HEK293 (cell line): ENCODE measurements around the gene INF2.
"Not testable (repeated sequence)": the region's sequence is repeated elsewhere in the genome, so short reads cannot be mapped to it uniquely, and the experiment has no call there.

ENCODE experiments used
- CTCF ChIA-PET: fragments of 350-600 bp; formaldehyde crosslinking; extraction: SDS; loops from one replicate; lab custom pipeline; 2021; ENCODE audit warnings: antibody characterized with exemption; lab: Yijun Ruan, JAX
- POLR2A ChIA-PET: fragments of 300-600 bp; formaldehyde crosslinking; extraction: SDS; loops from one replicate; lab custom pipeline; 2020; ENCODE audit warnings: antibody characterized with exemption, inconsistent platforms; lab: Yijun Ruan, JAX
- H3K27ac ChIP-seq: fragments of 200-500 bp; sonication (Bioruptor generic); 2 replicates; pipeline ENCODE4 v1.5.1; 2014; ENCODE audit warnings: low read depth, low read length, control low read depth, inconsistent platforms; ENCODE audit errors: extremely low read depth
- H3K36me3 ChIP-seq, 2 experiments: fragments of 200-500 bp in 1 of 2; sonication (Bioruptor generic) in 1 of 2; 1 replicate in 1 of 2; 2 replicates in 1 of 2; pipeline ENCODE4 v1.5.1; 2014 to 2017; ENCODE audit warnings: inconsistent platforms in 2 of 2, low read length in 2 of 2; ENCODE audit not compliant: control insufficient read depth in 2 of 2, insufficient read depth in 1 of 2
- H3K4me1 ChIP-seq: fragments of 200-500 bp; sonication (Bioruptor generic); 2 replicates; pipeline ENCODE4 v1.5.1; 2014; ENCODE audit warnings: mild to moderate bottlenecking, low read length, inconsistent platforms; ENCODE audit not compliant: control insufficient read depth, insufficient read depth
- H3K4me3 ChIP-seq: 2 replicates; pipeline ENCODE4 v1.5.1; 2011; ENCODE audit warnings: low read depth, mild to moderate bottlenecking, control low read depth, low read length, moderate library complexity
- H3K9me3 ChIP-seq: fragments of 200-500 bp; sonication (Bioruptor generic); 2 replicates; pipeline ENCODE4 v1.5.1; 2014; ENCODE audit warnings: low read depth, low read length, inconsistent platforms; ENCODE audit not compliant: control insufficient read depth, insufficient read depth
- EGR2 ChIP-seq: fragments of 450-650 bp; formaldehyde crosslinking; IDR thresholded peaks from 2 replicates; pipeline ENCODE4 v1.5.1; 2016; ENCODE audit warnings: low read depth, missing biosample characterization, missing genetic modification characterization
- RBAK ChIP-seq: fragments of 450-650 bp; formaldehyde crosslinking; IDR thresholded peaks from 2 replicates; pipeline ENCODE4 v1.5.1; 2016; ENCODE audit warnings: missing biosample characterization, missing genetic modification characterization
- SETDB1 ChIP-seq: IDR thresholded peaks from one replicate; pipeline ENCODE4 v1.6.1; 2017; ENCODE audit warnings: mild to moderate bottlenecking, low read length, moderate library complexity, mixed read lengths; ENCODE audit not compliant: insufficient read length
- TRIM28 ChIP-seq: IDR thresholded peaks from 2 replicates; pipeline ENCODE4 v1.6.1; 2011; ENCODE audit warnings: low read length, control low read depth, borderline replicate concordance
- ZBTB1 ChIP-seq: fragments of 450-650 bp; formaldehyde crosslinking; IDR thresholded peaks from 2 replicates; pipeline ENCODE4 v1.5.1; 2016; ENCODE audit warnings: missing biosample characterization, missing genetic modification characterization
- ZBTB48 ChIP-seq: fragments of 450-650 bp; formaldehyde crosslinking; IDR thresholded peaks from 2 replicates; pipeline ENCODE4 v1.5.1; 2016; ENCODE audit warnings: missing biosample characterization, missing genetic modification characterization
- ZFHX2 ChIP-seq: fragments of 450-650 bp; formaldehyde crosslinking; conservative IDR thresholded peaks from 2 replicates; pipeline ENCODE4 v1.5.1; 2016; ENCODE audit warnings: missing biosample characterization, missing genetic modification characterization
- ZFP37 ChIP-seq: fragments of 450-650 bp; formaldehyde crosslinking; IDR thresholded peaks from 2 replicates; pipeline ENCODE4 v1.5.1; 2016; ENCODE audit warnings: missing biosample characterization, missing genetic modification characterization
- ZIC2 ChIP-seq: fragments of 450-650 bp; formaldehyde crosslinking; IDR thresholded peaks from 2 replicates; pipeline ENCODE4 v1.5.1; 2016; ENCODE audit warnings: missing biosample characterization, missing genetic modification characterization
- ZNF174 ChIP-seq: fragments of 450-650 bp; formaldehyde crosslinking; IDR thresholded peaks from 2 replicates; pipeline ENCODE4 v1.5.0; 2017; ENCODE audit warnings: missing biosample characterization, mild to moderate bottlenecking, missing genetic modification characterization
- ZNF239 ChIP-seq: fragments of 450-650 bp; formaldehyde crosslinking; IDR thresholded peaks from 2 replicates; pipeline ENCODE4 v1.5.1; 2016; ENCODE audit warnings: missing biosample characterization, missing genetic modification characterization
- ZNF302 ChIP-seq: fragments of 450-650 bp; formaldehyde crosslinking; IDR thresholded peaks from 2 replicates; pipeline ENCODE4 v1.5.1; 2016; ENCODE audit warnings: missing biosample characterization, missing genetic modification characterization, low read depth
- ZNF341 ChIP-seq: fragments of 450-650 bp; formaldehyde crosslinking; IDR thresholded peaks from 2 replicates; pipeline ENCODE4; 2016; ENCODE audit warnings: low read depth, missing biosample characterization, missing genetic modification characterization
- ZNF354C ChIP-seq: fragments of 450-650 bp; formaldehyde crosslinking; IDR thresholded peaks from 2 replicates; pipeline ENCODE4 v1.5.1; 2016; ENCODE audit warnings: missing biosample characterization, missing genetic modification characterization, low read depth, borderline replicate concordance
- ZNF366 ChIP-seq: fragments of 450-650 bp; formaldehyde crosslinking; conservative IDR thresholded peaks from 2 replicates; pipeline ENCODE4 v1.5.1; 2016; ENCODE audit warnings: missing biosample characterization, missing genetic modification characterization
- ZNF473 ChIP-seq: fragments of 450-650 bp; formaldehyde crosslinking; IDR thresholded peaks from 2 replicates; pipeline ENCODE4 v1.5.1; 2017; ENCODE audit warnings: missing biosample characterization, missing genetic modification characterization
- ZNF501 ChIP-seq: fragments of 450-650 bp; formaldehyde crosslinking; IDR thresholded peaks from 2 replicates; pipeline ENCODE4 v1.5.1; 2016; ENCODE audit warnings: missing biosample characterization, missing genetic modification characterization
- ZNF510 ChIP-seq: fragments of 450-650 bp; formaldehyde crosslinking; IDR thresholded peaks from 2 replicates; pipeline ENCODE4 v1.5.1; 2018; ENCODE audit warnings: mild to moderate bottlenecking, missing genetic modification characterization, missing biosample characterization; ENCODE audit not compliant: insufficient replicate concordance
- ZNF530 ChIP-seq: fragments of 450-650 bp; formaldehyde crosslinking; IDR thresholded peaks from 2 replicates; pipeline ENCODE4 v1.5.1; 2016; ENCODE audit warnings: low read depth, missing biosample characterization, missing genetic modification characterization
- ZNF623 ChIP-seq: fragments of 450-650 bp; formaldehyde crosslinking; IDR thresholded peaks from 2 replicates; pipeline ENCODE4 v1.5.1; 2016; ENCODE audit warnings: missing biosample characterization, missing genetic modification characterization
- ZNF704 ChIP-seq: fragments of 450-650 bp; formaldehyde crosslinking; IDR thresholded peaks from 2 replicates; pipeline ENCODE4 v1.5.1; 2016; ENCODE audit warnings: missing biosample characterization, missing genetic modification characterization
- ZNF777 ChIP-seq: fragments of 450-650 bp; formaldehyde crosslinking; IDR thresholded peaks from 2 replicates; pipeline ENCODE4 v1.5.1; 2017; ENCODE audit warnings: missing biosample characterization, missing genetic modification characterization, borderline replicate concordance
- ZNF843 ChIP-seq: fragments of 450-650 bp; formaldehyde crosslinking; IDR thresholded peaks from 2 replicates; pipeline ENCODE4 v1.5.1; 2016; ENCODE audit warnings: missing biosample characterization, missing genetic modification characterization
- ZSCAN4 ChIP-seq: fragments of 450-650 bp; formaldehyde crosslinking; IDR thresholded peaks from 2 replicates; pipeline ENCODE4 v1.5.1; 2017; ENCODE audit warnings: missing biosample characterization, missing genetic modification characterization

INF2 gene

GRCh38 chr14:104653130-104653920 is 36.1 kb upstream of the INF2 start:
- TF ChIP-seq TRIM28 (peak; percentile 32; the same call in 1 of the 2 replicates), SETDB1 (peak; percentile 88)
- POLR2A ChIA-PET = not testable (repeated sequence)

GRCh38 chr14:104654119-104654518 is 35.3 kb upstream of the INF2 start:
- Histone ChIP-seq H3K9me3 (no peaks in the 10 kb centered on the region), H3K4me1 (no peaks in the 10 kb centered on the region; the same call in 1 of the 2 replicates), H3K27ac (no peak overlapping the region), H3K4me3 (no peak overlapping the region), H3K36me3 (no peaks in the 10 kb centered on the region)
- POLR2A ChIA-PET = no interaction called here
- CTCF ChIA-PET = no interaction called here
- TF ChIP-seq ZBTB48 (tag by site-specific recombination) = no peak
- no peak for TF ChIP-seq ZNF302
- no peak for TF ChIP-seq ZNF777
- no peak for TF ChIP-seq ZFP37 (tag by site-specific recombination)
- TF ChIP-seq ZNF174 = no peak
- no peak for TF ChIP-seq ZNF530 (tag by site-specific recombination)

More at GRCh38 chr14:104653130-104653920, 36.1 kb upstream of the INF2 start:
- H3K36me3 ChIP-seq, H3K9me3 ChIP-seq, H3K4me3 ChIP-seq, H3K4me1 ChIP-seq, H3K27ac ChIP-seq, CTCF ChIA-PET: not testable (repeated sequence)

- ChIA-PET CTCF (no interaction called here), POLR2A (no interaction called here)
- TF ChIP-seq ZNF366 (tag by site-specific recombination) (peak; percentile 58), ZNF354C (tag by site-specific recombination) (no peak)
- H3K9me3 ChIP-seq = no peaks in the 10 kb centered on the region
- H3K36me3 ChIP-seq = no peaks in the 10 kb centered on the region
- no peak overlapping the region for H3K27ac ChIP-seq
- no peaks in the 10 kb centered on the region for H3K4me1 ChIP-seq
- H3K4me3 ChIP-seq = no peak overlapping the region
Observed at GRCh38 chr14:104655128-104655848, 34.1 kb upstream of the INF2 start.

GRCh38 chr14:104656014-104656714 is 33.3 kb upstream of the INF2 start:
- no peak overlapping the region for H3K4me3 ChIP-seq
- no peaks in the 10 kb centered on the region for H3K4me1 ChIP-seq
- POLR2A ChIA-PET = no interaction called here
- H3K27ac ChIP-seq = no peak overlapping the region
- no peaks in the 10 kb centered on the region for H3K36me3 ChIP-seq
- CTCF ChIA-PET = interaction anchor here (0.6 kb wide), 2 partner anchors 10 to 629 kb away, joined by 3 to 4 read pairs; no protein-coding TSS in a partner anchor
- H3K9me3 ChIP-seq = no peaks in the 10 kb centered on the region
- TF ChIP-seq ZNF341 (tag by site-specific recombination) (peak; percentile 86), EGR2 (peak; percentile 73), ZBTB1 (tag by site-specific recombination) (no peak), ZNF623 (tag by site-specific recombination) (peak; percentile 88), ZNF510 (no peak), ZNF239 (tag by site-specific recombination) (no peak), ZNF704 (no peak), SETDB1 (no peak), ZIC2 (tag by site-specific recombination) (peak; percentile 64), RBAK (no peak), ZFHX2 (tag by site-specific recombination) (peak; percentile 74), ZNF473 (tag by site-specific recombination) (no peak), ZSCAN4 (tag by site-specific recombination) (no peak), ZNF843 (no peak), ZNF501 (tag by site-specific recombination) (no peak)
